T-helper 17 cell (primary cell): ENCODE results near the gene FGF5. TPM values are rescaled to one million over a fixed set of nuclear protein-coding genes. Genes with fewer than 3 reads are reported as not detected.
"Not testable (repeated sequence)": the region's sequence is repeated elsewhere in the genome, so short reads cannot be mapped to it uniquely, and the experiment has no call there.

Experiments
- ATAC-seq: fragments of 150-1000 bp; cut with Tn5 transposase; 2 replicates; pipeline ENCODE4 v1.10.0; 2021; ENCODE audit warnings: mild to moderate bottlenecking, moderate library complexity
- DNase-seq, 3 donors: peaks; one replicate each; pipeline versions ENCODE4 v3.0.0 to v3.0.0-alpha.2; 2020 to 2021
- H3K9me3 ChIP-seq: one replicate; pipeline ENCODE4 v1.7.0; 2013; ENCODE audit warnings: low read length, mild to moderate bottlenecking; ENCODE audit not compliant: control insufficient read depth, poor library complexity, severe bottlenecking
- H3K27ac Mint-ChIP-seq: one replicate; pipeline ENCODE4 v1.8.0; 2022; ENCODE audit warnings: mild to moderate bottlenecking, moderate library complexity, mixed read lengths
- H3K27me3 Mint-ChIP-seq: one replicate; pipeline ENCODE4 v1.8.0; 2022; ENCODE audit warnings: mixed read lengths
- H3K36me3 Mint-ChIP-seq: one replicate; pipeline ENCODE4 v1.8.0; 2022; ENCODE audit warnings: low read depth, mixed read lengths
- H3K4me1 Mint-ChIP-seq: one replicate; pipeline ENCODE4 v1.8.0; 2022; ENCODE audit warnings: mild to moderate bottlenecking, mixed read lengths
- H3K4me3 Mint-ChIP-seq: one replicate; pipeline ENCODE4 v1.8.0; 2022; ENCODE audit warnings: mild to moderate bottlenecking, moderate library complexity, mixed read lengths
- total RNA-seq, 4 donors: library from RNA in 2 of 4; stranded (reverse) in 2 of 4; gene quantifications; one replicate each; pipeline ENCODE4 v1.2.3 and lab custom pipeline; 2022 to 2026

The FGF5 gene
- total RNA-seq, 2 donors from 2014 or later: 0.05 to 0.08 TPM

DNA sequence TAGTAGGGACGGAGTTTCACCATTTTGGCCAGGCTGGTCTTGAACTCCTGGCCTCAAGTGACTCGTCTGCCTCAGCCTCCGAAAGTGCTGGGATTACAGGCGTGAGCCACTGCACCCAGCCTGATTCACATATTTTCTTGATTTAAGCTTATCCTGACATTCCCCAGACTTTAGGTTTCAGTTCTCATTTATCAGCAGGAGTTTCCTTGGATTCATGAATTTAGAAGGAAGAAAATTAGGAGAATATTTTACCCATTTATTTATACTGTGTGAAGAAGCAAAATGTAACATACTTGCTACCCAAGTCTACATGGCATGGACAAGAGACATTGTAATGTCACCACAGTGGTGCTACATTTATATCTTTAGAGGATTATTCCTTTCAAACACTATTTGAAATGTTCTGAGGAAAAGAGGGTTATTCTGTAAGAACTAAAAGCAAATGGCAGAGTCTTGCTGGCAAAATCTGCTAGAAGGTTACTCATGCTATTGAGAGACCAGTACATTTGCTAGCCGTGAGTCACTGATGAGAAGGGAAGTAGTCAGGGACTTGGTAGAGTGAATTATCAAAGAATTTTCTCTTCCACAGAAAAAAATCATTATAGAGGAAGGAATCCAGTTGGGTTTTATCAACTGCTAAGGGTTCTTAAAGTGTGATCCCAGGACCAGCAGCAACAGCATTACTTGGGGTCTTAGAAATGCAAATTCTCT is 43.0 kb downstream of the FGF5 start:
- peaks cover 56% of the 10 kb centered on the region for H3K27me3 Mint-ChIP-seq
- DNase-seq: no peak

DNA sequence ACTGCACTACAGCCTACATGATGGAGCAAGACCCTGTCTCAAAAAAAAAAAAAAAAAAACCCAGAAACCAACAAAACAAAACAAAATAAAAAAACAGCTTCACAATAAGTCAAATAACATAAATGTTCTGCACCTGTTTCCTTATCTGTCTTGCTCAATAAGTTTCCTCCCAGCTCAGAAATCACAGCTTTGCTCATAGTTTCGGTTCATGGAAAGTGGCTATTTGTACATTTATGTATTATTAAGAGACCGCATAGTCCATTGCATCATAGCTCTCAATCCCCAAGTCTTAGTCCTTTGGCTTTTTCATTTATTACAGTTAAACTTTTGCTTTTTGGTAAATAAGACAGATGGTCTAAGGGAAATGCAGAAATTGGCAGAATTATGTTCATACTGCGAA is 44.7 kb downstream of the FGF5 start:
- no peaks in the 10 kb centered on the region for H3K36me3 Mint-ChIP-seq
- DNase-seq: no peak
- H3K4me3 Mint-ChIP-seq: no peak overlapping the region
- no peak for ATAC-seq
- no peaks in the 10 kb centered on the region for H3K9me3 ChIP-seq
- H3K4me1 Mint-ChIP-seq: peaks cover 2% of the 10 kb centered on the region
- no peak overlapping the region for H3K27ac Mint-ChIP-seq
- H3K27me3 Mint-ChIP-seq: peaks cover 43% of the 10 kb centered on the region

More for the DNA sequence above, 43.0 kb downstream of the FGF5 start:
- Mint-ChIP-seq H3K27ac (no peak overlapping the region), H3K4me1 (peaks cover 2% of the 10 kb centered on the region), H3K4me3 (no peak overlapping the region), H3K36me3 (no peaks in the 10 kb centered on the region)
- no peak for ATAC-seq
- H3K9me3 ChIP-seq: no peaks in the 10 kb centered on the region

DNA sequence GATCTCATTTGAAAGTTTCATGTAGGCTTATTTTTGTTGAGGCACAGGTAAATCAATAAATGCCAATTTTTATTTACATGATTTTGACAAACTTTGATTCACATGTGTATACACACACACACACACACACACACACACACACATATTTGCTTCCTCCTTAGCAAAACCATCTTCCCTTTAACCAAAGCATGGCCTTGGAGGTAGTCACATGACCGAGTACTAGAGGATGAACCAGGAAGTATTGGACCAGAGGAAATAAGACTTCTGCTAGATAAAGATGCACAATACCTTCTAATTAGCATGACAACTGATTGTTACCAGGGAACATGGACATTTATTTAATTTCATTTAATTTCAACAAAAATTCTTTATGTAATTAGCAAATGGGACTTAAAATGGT is 45.7 kb downstream of the FGF5 start:
- peaks cover 2% of the 10 kb centered on the region for H3K4me1 Mint-ChIP-seq
- peaks cover 34% of the 10 kb centered on the region for H3K27me3 Mint-ChIP-seq
- no peak overlapping the region for H3K4me3 Mint-ChIP-seq
- no peaks in the 10 kb centered on the region for H3K36me3 Mint-ChIP-seq
- H3K27ac Mint-ChIP-seq: no peak overlapping the region
- DNase-seq (no peak), ATAC-seq (no peak)
- H3K9me3 ChIP-seq: no peaks in the 10 kb centered on the region

GRCh38 chr4:80313627-80314026 is 47.2 kb downstream of the FGF5 start:
- ATAC-seq (no peak), DNase-seq (no peak)
- no peak overlapping the region for H3K27ac Mint-ChIP-seq
- no peak overlapping the region for H3K4me3 Mint-ChIP-seq
- H3K36me3 Mint-ChIP-seq: no peaks in the 10 kb centered on the region
- peaks cover 19% of the 10 kb centered on the region for H3K27me3 Mint-ChIP-seq
- no peaks in the 10 kb centered on the region for H3K4me1 Mint-ChIP-seq
- no peaks in the 10 kb centered on the region for H3K9me3 ChIP-seq

DNA sequence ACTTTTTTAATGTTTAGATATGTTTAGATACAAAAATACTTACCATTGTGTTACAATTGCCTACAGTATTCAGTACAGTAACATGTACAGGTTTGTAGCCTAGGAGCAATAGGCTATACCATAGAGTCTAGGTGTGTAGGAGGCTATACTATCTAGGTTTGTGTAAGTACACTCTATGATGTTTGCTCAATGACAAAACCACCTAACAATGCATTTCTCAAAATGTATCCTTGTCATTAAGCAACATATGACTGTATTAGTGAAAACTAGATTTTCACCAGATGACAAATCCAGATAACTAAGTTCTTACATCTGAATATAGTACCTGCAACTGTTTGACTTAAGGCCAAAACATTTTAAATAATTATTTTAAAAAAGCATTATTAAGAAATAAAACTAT is 49.4 kb downstream of the FGF5 start:
- not testable (repeated sequence) for H3K4me1 Mint-ChIP-seq, H3K9me3 ChIP-seq, H3K27ac Mint-ChIP-seq, H3K4me3 Mint-ChIP-seq, H3K36me3 Mint-ChIP-seq, DNase-seq, ATAC-seq
- peaks cover 15% of the 10 kb centered on the region for H3K27me3 Mint-ChIP-seq

DNA sequence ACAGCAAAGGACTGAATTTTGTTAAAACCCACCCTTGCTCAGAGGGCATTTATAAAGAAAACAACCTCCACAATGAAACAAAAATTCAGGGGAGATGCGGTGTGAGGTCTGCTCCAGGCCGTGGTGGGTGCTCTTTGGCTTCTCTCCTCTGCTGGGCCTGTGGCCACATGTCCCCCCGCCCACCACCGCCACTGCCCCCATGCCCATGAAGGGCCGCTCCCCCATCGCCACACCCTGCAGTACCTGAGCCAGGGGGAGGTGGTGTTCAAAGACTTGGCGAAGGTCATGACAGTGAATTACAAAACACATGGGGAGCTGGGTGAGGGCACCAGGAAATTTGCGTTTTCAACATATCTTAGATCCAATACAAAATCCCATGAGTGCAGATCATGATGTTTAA is 54.9 kb downstream of the FGF5 start:
- H3K9me3 ChIP-seq: no peaks in the 10 kb centered on the region
- DNase-seq (no peak), ATAC-seq (no peak)
- Mint-ChIP-seq H3K36me3 (no peaks in the 10 kb centered on the region), H3K4me1 (peaks cover 2% of the 10 kb centered on the region), H3K4me3 (no peak overlapping the region), H3K27ac (no peak overlapping the region), H3K27me3 (peaks cover 35% of the 10 kb centered on the region)

DNA sequence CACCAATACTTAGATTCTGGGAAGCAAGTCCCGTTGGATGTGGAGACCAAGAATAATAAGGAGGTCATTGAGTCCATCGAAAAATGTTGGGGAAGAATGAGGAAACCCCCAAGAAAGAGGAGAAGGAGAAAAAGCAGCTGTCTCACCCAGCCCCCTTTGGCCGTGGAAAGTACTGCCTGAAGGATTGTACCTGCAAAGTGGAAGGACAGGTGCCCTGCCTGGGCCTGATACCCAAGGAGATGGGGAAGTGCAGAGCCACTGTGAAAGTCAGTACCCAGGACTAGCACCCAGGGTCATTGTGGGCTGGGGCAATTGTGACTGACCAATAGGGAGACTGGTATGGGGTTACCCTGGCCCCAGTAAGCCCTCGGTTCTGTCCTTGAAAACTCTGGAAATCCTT is 55.3 kb downstream of the FGF5 start:
- no peak overlapping the region for H3K27ac Mint-ChIP-seq
- no peak overlapping the region for H3K4me3 Mint-ChIP-seq
- no peak for ATAC-seq
- H3K9me3 ChIP-seq: no peaks in the 10 kb centered on the region
- peaks cover 35% of the 10 kb centered on the region for H3K27me3 Mint-ChIP-seq
- H3K36me3 Mint-ChIP-seq: no peaks in the 10 kb centered on the region
- DNase-seq: no peak
- peaks cover 2% of the 10 kb centered on the region for H3K4me1 Mint-ChIP-seq

DNA sequence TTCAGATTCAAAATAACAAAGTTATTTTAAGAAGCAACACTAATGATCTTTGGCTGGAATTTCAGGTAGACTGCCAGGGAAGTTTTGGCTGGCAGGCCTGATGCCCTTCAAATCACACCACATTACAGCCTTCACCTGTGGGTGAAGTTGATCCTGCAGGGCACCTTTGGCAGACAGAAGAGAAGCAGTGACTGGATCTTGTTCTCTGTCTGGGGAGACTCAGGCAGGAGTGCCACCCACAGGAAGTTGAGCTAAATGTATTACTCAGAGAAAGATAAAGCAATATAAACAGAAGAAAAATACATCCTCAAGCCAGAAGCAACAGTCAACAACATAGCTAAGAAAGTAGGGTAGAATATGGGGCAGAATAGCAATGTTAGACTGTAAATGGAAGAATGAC is 56.3 kb downstream of the FGF5 start:
- Mint-ChIP-seq H3K36me3 (no peaks in the 10 kb centered on the region), H3K27me3 (peaks cover 35% of the 10 kb centered on the region), H3K4me1 (peaks cover 2% of the 10 kb centered on the region), H3K4me3 (no peak overlapping the region), H3K27ac (no peak overlapping the region)
- ATAC-seq (no peak), DNase-seq (no peak)
- H3K9me3 ChIP-seq: no peaks in the 10 kb centered on the region

GRCh38 chr4:80324171-80324570 is 57.7 kb downstream of the FGF5 start:
- Mint-ChIP-seq H3K36me3 (no peaks in the 10 kb centered on the region), H3K4me1 (peaks cover 2% of the 10 kb centered on the region), H3K4me3 (no peak overlapping the region), H3K27ac (no peak overlapping the region), H3K27me3 (peaks cover 41% of the 10 kb centered on the region)
- H3K9me3 ChIP-seq: no peaks in the 10 kb centered on the region
- DNase-seq (no peak), ATAC-seq (no peak)

DNA sequence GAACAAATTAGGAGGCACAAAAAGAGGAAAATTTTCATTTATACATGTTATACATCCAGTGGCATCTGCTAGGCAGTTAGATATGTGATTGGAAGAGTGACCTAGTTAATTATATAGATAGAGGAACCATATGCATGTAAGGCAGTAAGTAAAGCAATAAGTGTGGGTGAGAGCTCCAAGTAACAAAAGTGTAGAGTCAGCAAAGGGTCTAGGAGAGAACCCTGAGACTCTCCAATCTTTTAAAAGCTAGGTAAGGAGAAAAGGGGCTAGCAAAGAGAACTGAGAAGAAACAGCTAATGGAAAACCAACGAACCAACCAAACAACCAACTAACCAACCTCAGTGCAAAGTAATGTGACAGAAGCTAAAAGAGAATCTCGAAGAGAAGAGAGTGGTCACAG is 65.2 kb downstream of the FGF5 start:
- no peak for DNase-seq
- no peaks in the 10 kb centered on the region for H3K9me3 ChIP-seq
- H3K4me1 Mint-ChIP-seq: peaks cover 10% of the 10 kb centered on the region
- H3K27me3 Mint-ChIP-seq: peaks cover 31% of the 10 kb centered on the region
- no peak overlapping the region for H3K4me3 Mint-ChIP-seq
- H3K27ac Mint-ChIP-seq: no peak overlapping the region
- no peak for ATAC-seq
- no peaks in the 10 kb centered on the region for H3K36me3 Mint-ChIP-seq

GRCh38 chr4:80333121-80333520 is 66.7 kb downstream of the FGF5 start:
- H3K36me3 Mint-ChIP-seq: no peaks in the 10 kb centered on the region
- no peak overlapping the region for H3K27ac Mint-ChIP-seq
- H3K4me3 Mint-ChIP-seq: no peak overlapping the region
- H3K27me3 Mint-ChIP-seq: peaks cover 31% of the 10 kb centered on the region
- H3K9me3 ChIP-seq: no peaks in the 10 kb centered on the region
- peaks cover 10% of the 10 kb centered on the region for H3K4me1 Mint-ChIP-seq
- no peak for ATAC-seq
- no peak for DNase-seq

- DNase-seq: no peak
- H3K4me3 Mint-ChIP-seq: no peak overlapping the region
- peaks cover 30% of the 10 kb centered on the region for H3K27me3 Mint-ChIP-seq
- no peak overlapping the region for H3K27ac Mint-ChIP-seq
- peaks cover 10% of the 10 kb centered on the region for H3K4me1 Mint-ChIP-seq
- no peaks in the 10 kb centered on the region for H3K9me3 ChIP-seq
- no peak for ATAC-seq
- H3K36me3 Mint-ChIP-seq: no peaks in the 10 kb centered on the region
These were observed 68.1 kb downstream of the FGF5 start for GRCh38 chr4:80334568-80334967.

DNA sequence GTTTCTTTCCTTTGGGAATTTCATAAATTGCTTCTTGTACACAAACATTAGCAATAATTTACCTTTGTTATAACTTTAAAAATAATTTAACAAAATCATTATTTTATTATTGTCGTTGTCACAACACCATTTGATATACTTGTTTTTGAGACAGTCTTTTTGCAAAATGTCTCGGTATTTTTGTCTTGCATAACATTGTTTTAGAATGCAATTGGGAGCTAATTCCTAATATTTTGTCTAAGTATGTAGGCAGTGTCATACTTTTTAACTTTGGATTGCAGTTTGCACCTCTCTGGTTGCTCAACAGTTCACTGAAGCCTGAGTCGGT is 68.7 kb downstream of the FGF5 start:
- H3K9me3 ChIP-seq: no peaks in the 10 kb centered on the region
- peaks cover 10% of the 10 kb centered on the region for H3K4me1 Mint-ChIP-seq
- DNase-seq (no peak), ATAC-seq (no peak)
- no peak overlapping the region for H3K27ac Mint-ChIP-seq
- peaks cover 30% of the 10 kb centered on the region for H3K27me3 Mint-ChIP-seq
- peak overlapping the region; percentile 90 for H3K4me3 Mint-ChIP-seq
- no peaks in the 10 kb centered on the region for H3K36me3 Mint-ChIP-seq

GRCh38 chr4:80335554-80336358 is 69.3 kb downstream of the FGF5 start, which contains the start of gene CFAP299:
Gene CFAP299, plus strand, starts transcription at chr4:80335730.
- DNase-seq (no peak), ATAC-seq (peak; percentile 73)
- Mint-ChIP-seq H3K4me3 (peak within 1 kb of the TSS; percentile 90), H3K4me1 (peaks cover 10% of the 10 kb centered on the region), H3K36me3 (no peaks in the 10 kb centered on the region), H3K27ac (peak within 1 kb of the TSS; percentile 22), H3K27me3 (peaks cover 30% of the 10 kb centered on the region)
- no peaks in the 10 kb centered on the region for H3K9me3 ChIP-seq
